ENCODE results near the gene TRIM2. TPM values are rescaled to one million over a fixed set of nuclear protein-coding genes. Genes with fewer than 3 reads are reported as not detected.

TRIM2 gene
- total RNA-seq: 100 to 1,000 TPM; 120 to 151 TPM

GRCh38 chr4:153204247-153204671, at the start of gene TRIM2:
TSS of gene TRIM2 (plus strand) at chr4:153204443. CDS start at chr4:153204531, 88 bp downstream.
- no peaks in the 10 kb centered on the region for H3K4me1 ChIP-seq
- no peaks in the 10 kb centered on the region for H3K36me3 ChIP-seq
- TF ChIP-seq, protein P1, sequence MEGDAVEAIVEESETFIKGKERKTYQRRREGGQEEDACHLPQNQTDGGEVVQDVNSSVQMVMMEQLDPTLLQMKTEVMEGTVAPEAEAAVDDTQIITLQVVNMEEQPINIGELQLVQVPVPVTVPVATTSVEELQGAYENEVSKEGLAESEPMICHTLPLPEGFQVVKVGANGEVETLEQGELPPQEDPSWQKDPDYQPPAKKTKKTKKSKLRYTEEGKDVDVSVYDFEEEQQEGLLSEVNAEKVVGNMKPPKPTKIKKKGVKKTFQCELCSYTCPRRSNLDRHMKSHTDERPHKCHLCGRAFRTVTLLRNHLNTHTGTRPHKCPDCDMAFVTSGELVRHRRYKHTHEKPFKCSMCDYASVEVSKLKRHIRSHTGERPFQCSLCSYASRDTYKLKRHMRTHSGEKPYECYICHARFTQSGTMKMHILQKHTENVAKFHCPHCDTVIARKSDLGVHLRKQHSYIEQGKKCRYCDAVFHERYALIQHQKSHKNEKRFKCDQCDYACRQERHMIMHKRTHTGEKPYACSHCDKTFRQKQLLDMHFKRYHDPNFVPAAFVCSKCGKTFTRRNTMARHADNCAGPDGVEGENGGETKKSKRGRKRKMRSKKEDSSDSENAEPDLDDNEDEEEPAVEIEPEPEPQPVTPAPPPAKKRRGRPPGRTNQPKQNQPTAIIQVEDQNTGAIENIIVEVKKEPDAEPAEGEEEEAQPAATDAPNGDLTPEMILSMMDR (IDR thresholded peaks at IDR 0.05): no peak
- peak within 1 kb of the TSS; percentile 90 for H3K27ac ChIP-seq
- H3K9ac ChIP-seq (ENCODE audit: low read depth in 2 of 2, low read length in 2 of 2): peak within 1 kb of the TSS; percentile 74 to 97
- DNase-seq: peak; percentile 92
- no peaks in the 10 kb centered on the region for H3K27me3 ChIP-seq
- intact Hi-C loops (cut with DNase I): loop anchor here (10.0 kb wide), 2 partner anchors 49 to 111 kb away; no protein-coding TSS in a partner anchor
- H3K9me3 ChIP-seq: no peaks in the 10 kb centered on the region
- H3K4me3 ChIP-seq: peak within 1 kb of the TSS; percentile 40

GRCh38 chr4:153155686-153156085, 48.6 kb upstream of the TRIM2 start:
- intact Hi-C loops (cut with DNase I): loop anchor here (10.0 kb wide), 1 partner anchor 49 kb away; the partner anchor contains the start of gene TRIM2
- TF ChIP-seq, protein P1 (IDR thresholded peaks at IDR 0.05): no peak
- no peak for DNase-seq
- no peak overlapping the region for H3K27ac ChIP-seq
- no peaks in the 10 kb centered on the region for H3K9me3 ChIP-seq
- no peaks in the 10 kb centered on the region for H3K36me3 ChIP-seq
- no peak overlapping the region for H3K4me3 ChIP-seq
- no peaks in the 10 kb centered on the region for H3K27me3 ChIP-seq
- H3K9ac ChIP-seq (ENCODE audit: low read depth in 2 of 2, low read length in 2 of 2): no peak overlapping the region
- H3K4me1 ChIP-seq: no peaks in the 10 kb centered on the region

GRCh38 chr4:153156263-153156662, 48.0 kb upstream of the TRIM2 start:
- H3K27ac ChIP-seq: no peak overlapping the region
- intact Hi-C loops (cut with DNase I): loop anchor here (10.0 kb wide), 1 partner anchor 49 kb away; the partner anchor contains the start of gene TRIM2
- no peak overlapping the region for H3K9ac ChIP-seq (ENCODE audit: low read depth in 2 of 2, low read length in 2 of 2)
- TF ChIP-seq, protein P1 (IDR thresholded peaks at IDR 0.05): no peak
- no peak overlapping the region for H3K4me3 ChIP-seq
- no peaks in the 10 kb centered on the region for H3K36me3 ChIP-seq
- no peaks in the 10 kb centered on the region for H3K27me3 ChIP-seq
- no peaks in the 10 kb centered on the region for H3K9me3 ChIP-seq
- no peak for DNase-seq
- no peaks in the 10 kb centered on the region for H3K4me1 ChIP-seq

DNA sequence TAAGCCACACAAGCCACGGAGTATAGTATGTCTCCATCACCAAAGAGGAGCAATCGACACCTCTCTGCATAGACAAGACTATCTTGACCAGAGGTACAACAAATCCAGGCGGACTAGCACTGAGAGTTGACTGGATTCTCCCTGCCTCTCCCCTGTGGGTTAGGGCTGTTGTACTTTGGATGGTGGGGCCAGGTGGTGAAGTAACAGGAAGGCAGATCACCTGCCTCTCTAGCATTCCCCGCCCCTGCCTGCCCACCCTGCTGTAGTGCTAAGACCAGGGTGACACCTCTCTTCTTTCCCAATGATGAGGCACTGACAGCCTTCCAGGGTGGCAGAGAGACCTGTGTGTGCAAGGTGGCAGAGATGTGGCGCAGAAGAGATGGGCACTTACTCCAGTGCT, 47.5 kb upstream of the TRIM2 start:
- Histone ChIP-seq H3K27ac (no peak overlapping the region), H3K36me3 (no peaks in the 10 kb centered on the region), H3K9ac (ENCODE audit: low read depth in 2 of 2, low read length in 2 of 2) (no peak overlapping the region), H3K27me3 (no peaks in the 10 kb centered on the region), H3K4me1 (no peaks in the 10 kb centered on the region), H3K9me3 (no peaks in the 10 kb centered on the region), H3K4me3 (no peak overlapping the region)
- no peak for DNase-seq
- TF ChIP-seq, protein P1 (IDR thresholded peaks at IDR 0.05): no peak
- intact Hi-C loops (cut with DNase I): loop anchor here (10.0 kb wide), 1 partner anchor 48 kb away; the partner anchor contains the start of gene TRIM2

- Histone ChIP-seq H3K4me3 (no peak overlapping the region), H3K9ac (ENCODE audit: low read depth in 2 of 2, low read length in 2 of 2) (no peak overlapping the region), H3K9me3 (no peaks in the 10 kb centered on the region), H3K27me3 (no peaks in the 10 kb centered on the region), H3K4me1 (no peaks in the 10 kb centered on the region), H3K36me3 (no peaks in the 10 kb centered on the region), H3K27ac (peak overlapping the region; percentile 19)
- TF ChIP-seq, protein P1 (IDR thresholded peaks at IDR 0.05): no peak
- no peak for DNase-seq
- intact Hi-C loops (cut with DNase I): loop anchor here (10.0 kb wide), 1 partner anchor 46 kb away; the partner anchor contains the start of gene TRIM2
These were observed 45.2 kb upstream of the TRIM2 start for GRCh38 chr4:153159016-153159415.

Data from colonic mucosa (tissue), 4 donors.